Islet of Langerhans (tissue), 1 donor: ENCODE measurements around the gene KDM5A.
"Not testable (repeated sequence)": the region's sequence is repeated elsewhere in the genome, so short reads cannot be mapped to it uniquely, and the experiment has no call there.

Source experiments
- FAIRE-seq: peaks from one replicate; lab custom pipeline; 2011; peaks lifted over from hg19 to GRCh38; lab: Jason Lieb, UNC

The KDM5A gene

DNA sequence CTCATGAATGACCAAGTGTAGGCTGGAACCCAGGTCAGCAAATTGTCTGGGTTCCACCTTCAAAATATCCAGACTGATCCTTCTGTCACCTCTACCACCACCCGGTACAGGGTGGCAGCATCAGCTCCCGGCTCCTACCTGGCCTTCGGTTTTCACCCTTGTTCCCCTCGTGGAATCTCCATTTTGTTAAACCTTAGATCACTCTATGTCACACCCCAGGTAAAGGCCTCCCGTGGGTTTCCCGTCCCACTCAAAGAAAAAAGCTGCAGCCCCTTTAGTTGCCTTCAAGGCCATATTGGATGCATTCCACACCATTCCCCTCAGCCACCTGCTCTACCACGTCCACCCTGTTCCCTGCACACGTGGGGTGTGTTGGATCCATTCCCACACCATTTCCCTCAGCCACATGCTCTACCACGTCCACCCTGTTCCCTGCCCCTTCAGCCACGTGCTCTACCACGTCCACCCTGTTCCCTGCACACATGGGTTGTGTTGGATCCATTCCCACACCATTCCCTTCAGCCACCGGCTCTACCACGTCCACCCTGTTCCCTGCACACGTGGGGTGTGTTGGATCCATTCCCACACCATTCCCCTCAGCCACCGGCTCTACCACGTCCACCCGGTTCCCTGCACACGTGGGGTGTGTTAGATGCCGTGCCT is 150.3 kb downstream of the KDM5A start:
- FAIRE-seq, result no peak

DNA sequence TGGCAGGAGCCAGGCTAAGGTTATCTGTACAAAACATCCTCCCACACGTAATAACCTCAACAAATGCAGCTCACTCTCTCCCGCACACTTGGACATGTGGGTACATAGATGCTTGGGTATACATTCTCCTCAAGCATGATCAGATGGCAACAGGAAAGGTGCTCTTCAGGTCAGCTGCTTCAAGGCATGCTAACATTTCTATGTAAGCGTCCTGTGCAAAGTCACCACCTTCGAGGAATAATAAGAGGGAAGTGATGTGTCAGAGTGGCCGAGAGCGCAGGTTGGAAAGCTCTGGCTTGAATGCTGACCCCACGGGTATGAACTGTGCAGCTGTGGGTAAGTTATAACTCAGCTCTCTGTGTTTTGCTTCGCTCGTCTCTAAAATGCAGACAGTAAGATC is 151.0 kb downstream of the KDM5A start:
- no peak for FAIRE-seq

DNA sequence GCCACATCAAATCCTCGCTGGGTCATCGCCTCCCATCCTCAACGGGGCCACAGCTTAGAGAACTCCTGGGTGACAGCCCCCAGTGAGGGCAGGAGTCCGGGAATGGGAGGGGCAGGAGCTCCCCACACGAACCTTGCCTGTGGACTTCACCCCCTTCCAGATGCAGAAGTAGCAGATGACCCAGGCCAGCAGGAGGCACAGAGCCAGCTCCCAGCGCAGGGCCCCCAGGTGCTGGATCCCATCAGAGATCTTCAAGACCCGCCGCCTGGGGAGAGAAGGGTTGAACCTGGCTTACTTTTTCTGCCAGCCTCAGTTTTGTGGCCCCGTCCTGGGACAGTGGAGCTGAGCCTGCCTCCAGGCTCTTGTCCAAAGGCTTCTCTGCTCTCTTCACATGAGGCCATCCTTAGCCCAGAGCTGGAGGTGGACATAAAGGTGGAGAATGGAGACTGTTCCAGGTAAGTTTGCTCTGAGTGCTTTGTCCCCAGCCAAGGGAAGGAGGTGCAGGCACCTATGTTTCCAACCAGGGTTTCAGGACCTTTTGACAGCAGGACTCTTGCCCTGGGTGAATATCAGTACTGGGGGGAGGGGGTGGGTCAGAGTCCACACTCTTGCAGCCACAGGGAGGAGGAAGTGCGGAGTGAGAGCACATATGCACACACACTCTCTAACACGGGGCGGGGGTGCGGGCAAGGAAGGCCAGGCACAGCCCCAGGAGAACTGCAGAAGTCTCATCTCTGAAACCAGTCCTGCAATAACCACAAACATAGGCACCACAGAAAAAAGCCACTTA is 151.9 kb downstream of the KDM5A start:
- FAIRE-seq, result no peak

GRCh38 chr12:236445-236844 is 152.7 kb downstream of the KDM5A start:
- FAIRE-seq, result no peak

DNA sequence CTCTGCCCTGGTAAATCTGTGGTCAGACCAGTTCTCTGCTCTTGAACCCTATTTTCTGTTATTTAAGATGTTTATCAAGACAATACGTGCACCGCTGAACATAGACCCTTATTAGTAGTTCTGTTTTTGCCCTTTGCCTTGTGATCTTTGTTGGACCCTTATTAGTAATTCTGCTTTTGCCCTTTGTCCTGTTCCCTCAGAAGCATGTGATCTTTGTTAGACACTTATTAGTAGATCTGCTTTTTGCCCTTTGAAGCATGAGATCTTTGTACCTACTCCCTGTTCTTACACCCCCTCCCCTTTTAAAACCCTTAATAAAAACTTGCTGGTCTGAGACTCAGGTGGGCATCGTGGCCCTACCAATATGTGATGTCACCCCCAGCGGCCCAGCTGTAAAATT is 153.2 kb downstream of the KDM5A start:
- FAIRE-seq, result not testable (repeated sequence)

GRCh38 chr12:234891-235415 is 154.2 kb downstream of the KDM5A start:
- FAIRE-seq, result no peak

GRCh38 chr12:234019-234418 is 155.1 kb downstream of the KDM5A start:
- FAIRE-seq, result no peak

DNA sequence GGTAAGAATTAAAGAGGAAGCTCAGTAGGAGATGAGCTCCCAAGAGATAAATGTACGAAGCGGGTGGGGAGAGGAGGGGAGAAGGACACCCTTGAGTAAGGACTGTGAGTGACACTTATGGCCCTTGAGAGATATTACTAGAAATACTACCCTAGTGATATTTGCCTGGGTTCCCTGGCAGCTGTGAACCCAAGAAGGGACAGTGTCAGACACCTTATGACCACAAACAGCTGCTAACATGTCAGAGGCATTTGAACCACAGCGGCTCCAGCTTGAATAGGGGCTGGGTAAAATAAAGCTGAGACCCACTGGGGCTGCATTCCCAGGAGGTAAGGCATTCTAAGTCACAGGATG is 155.5 kb downstream of the KDM5A start:
- no peak for FAIRE-seq

DNA sequence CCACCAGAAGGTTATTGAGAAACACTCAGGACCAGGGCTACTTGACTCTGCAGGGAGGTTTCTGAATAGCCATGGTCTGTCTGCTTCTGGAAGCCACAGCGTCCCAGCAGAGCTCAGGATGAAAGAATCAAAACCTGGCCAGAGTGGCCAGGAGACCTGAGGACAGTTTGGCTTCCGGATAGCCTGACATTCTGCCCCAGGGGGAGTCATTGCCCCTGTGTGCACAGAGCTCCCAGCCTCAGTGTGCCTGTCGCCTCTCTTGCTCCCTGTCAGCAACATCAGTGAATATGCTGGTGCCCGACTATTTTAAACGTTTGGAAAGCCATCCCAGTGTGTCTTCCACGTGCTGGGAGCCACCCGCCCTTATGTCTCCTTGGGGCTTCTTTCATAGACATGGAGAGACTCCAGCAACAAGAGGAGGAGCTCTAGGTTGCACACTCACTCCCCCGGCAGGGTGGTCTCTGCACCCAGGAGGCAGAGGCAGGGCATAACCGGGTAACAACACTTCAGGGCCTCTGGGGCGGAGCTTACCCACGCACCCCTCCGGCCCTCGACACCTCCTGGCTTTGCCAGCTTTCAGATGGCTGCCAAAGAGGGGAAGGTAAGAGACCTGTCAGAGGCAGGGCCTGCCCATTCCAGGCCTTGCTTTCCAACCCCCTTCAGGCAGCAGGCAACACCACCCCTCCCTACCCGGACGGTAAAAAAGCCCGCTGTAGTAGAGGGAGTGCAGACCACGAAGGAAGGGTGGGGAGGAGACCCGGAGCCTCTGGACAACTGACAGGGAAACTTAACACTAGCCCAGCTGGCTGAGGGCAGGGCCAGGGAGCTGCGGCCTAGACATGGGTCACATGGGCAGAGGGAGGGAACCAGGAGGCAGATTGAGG is 156.1 kb downstream of the KDM5A start:
- no peak for FAIRE-seq

GRCh38 chr12:230925-231671 is 158.0 kb downstream of the KDM5A start:
- no peak for FAIRE-seq
